Activated CD4-positive, alpha-beta T cell treated with anti-CD3 and anti-CD28 coated beads for 24 hours (primary cell): Measurements from ENCODE around the gene DPH1.
A peak's percentile ranks its signal among the peaks of the same experiment; 100 is the strongest.
"Not testable (repeated sequence)": the region's sequence is repeated elsewhere in the genome, so short reads cannot be mapped to it uniquely, and the experiment has no call there.

Source experiments
- DNase-seq, 2 donors: peaks; one replicate each; pipeline ENCODE4 v3.0.0-alpha.2; 2020; ENCODE audit warnings: low read depth in 2 of 2

The DPH1 gene

DNA sequence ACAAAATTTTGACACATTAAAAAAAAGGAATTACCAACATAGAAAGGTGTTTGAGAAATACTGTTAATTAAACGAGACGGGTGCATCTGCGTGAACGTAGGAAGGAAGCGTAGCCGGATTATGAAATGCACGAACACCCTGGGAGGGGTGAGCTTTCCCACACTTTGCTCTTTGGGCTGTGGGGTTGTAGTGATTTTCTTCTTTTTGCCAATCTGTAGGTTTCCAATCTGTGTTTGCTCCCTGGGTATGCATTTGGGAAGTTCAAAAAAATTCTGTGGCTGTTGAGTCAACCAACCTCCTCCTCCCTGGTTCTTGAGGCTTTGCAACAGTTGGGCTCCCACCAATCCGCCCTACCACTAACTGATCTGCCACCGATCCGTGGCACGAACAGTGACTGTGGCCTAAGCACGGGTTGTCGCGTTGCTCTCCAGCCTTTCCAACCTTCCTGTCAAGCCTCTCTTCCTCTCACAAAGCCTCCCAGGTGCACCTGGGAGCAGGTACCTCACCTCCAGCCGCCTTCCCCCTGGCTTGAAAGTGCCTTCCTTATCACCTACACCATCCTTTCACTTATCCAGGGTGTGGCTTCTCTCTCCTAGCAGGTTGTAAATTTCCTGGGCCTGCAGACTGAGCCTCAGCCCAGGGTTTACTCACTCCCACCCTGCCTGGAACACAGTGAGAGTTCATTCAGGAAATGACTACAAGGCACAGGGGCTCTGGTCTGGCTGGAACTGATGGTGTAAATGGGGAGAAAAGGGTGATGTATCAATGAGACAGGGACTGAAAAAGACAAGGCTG lies 21.4 kb upstream of the DPH1 start:
- no peak for DNase-seq

DNA sequence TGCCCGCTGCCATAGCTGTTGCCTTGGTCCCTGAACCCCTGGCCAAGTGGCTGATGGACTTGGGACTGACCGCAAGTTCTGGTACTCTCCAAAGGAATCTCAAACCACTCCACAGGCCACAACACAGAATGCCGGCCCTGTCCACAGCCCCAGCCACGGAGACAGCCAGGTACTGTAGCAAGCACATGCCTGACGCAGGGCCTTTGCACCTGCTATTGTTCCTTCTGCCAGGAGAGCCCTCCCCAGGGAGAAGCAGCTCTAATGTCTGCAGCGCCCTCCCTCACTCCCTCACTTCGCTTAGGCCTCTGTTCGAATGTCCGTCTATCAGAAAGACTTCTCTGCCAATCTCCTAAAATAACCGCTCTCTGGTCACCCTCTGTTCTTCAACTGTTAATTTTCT lies 20.2 kb upstream of the DPH1 start:
- DNase-seq = no peak

DNA sequence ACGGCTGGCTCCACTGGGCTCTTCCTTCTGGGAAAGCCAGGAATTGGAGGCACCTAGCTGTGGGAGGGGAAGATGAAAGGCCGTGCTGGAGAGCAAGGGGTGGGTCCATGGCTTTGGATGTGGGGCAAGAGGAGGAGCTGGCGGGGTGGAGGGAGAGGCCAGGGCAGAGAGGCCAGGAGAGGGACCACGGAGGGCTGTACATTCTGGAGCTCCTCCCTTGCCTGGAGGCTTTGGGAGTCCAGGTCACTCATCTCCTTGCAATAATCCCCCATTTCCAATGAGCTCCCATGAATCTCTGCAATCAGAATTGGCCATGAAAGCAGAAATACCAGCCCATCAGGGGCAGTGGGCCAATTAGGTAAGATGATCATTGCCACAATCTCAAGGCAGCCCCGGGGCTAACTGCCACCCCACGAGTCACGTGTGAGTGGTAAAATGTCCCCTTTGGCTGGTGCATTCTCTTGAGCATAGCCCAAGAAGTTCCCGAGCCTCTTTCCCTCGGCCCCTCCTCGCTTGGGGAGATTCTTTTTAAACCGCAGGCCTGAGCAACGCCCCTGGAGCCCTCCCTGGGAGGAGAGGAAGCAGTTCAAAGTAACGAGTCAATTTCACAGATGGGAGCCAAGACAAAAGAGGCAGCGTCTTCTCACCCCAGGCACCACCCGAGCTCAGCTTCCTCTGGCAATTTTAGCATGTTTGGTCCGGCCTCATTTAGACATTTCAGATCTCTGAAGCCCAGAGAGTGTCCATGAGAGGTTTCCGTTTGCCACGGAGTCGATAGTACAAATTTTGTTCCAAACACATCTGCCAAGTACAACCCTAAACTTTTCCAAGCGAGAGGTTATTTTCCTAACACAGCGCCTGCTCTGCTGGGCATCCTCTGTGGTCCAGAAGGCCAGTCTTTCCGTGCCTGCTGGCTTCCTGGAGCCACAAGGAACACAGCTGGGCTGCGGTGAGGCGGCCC lies 18.3 kb upstream of the DPH1 start:
- DNase-seq = no peak

DNA sequence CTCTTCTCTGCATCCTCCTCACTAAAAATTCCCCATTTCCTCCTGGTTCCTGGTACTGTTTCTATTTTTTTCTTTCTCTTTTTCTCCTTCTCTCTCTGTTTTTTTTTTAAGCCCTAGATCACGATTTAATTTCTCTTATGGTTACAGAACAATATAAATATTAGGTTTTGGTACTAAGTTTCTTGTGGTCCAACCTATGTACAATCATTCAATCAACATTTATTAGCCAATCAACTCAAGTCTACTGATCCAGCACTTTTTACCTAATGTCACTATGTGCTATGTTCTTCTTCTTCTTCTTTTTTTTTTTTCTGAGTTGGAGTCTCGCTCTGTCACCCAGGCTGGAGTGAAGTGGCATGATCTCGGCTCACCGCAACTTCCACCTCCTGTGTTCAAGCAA lies 17.5 kb upstream of the DPH1 start:
- no peak for DNase-seq

DNA sequence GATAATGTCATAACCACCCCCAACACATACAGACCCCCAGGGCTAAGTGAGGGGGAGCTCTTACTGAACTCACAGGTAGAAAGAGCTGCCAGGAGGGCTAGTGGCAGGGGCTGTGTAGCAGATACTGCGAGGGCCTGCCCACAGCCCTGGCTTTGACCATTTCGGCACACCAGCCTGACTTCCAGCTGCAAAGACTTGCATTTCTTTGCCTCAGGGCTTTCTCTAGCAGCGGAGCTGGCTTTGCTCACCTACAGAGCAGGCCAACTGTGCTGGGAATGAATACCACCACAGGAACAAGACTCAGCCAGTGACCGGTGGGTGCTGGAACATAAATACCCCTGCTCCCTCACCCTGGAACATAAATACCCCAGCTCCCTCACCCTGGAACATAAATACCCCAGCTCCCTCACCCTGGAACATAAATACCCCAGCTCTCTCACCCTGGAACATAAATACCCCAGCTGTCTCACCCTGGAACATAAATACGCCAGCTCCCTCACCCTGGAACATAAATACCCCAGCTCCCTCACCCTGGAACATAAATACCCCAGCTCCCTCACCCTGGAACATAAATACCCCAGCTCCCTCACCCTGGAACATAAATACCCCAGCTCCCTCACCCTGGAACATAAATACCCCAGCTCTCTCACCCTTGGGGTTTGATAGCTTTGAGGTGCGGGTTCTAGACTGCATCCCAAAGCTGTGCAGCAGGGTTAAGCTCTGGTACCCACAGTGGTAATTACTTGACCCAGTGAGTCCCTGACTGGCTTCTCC lies 16.5 kb upstream of the DPH1 start:
- DNase-seq = not testable (repeated sequence)

DNA sequence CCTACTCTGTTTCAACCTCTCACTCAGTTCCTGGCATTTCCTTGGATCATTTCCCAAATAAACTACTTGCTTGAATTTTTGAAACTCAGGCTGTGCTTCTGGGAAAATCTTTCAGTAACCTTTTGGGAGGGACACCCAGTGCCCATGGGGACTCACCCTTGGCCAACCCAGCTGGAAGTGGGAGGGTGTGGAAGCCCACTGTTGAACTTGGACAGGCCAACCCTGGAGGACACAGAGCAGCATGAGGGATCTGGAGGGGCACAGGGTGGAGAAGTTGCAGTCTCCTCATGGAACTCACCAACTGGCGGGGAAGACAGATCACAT lies 16.0 kb upstream of the DPH1 start:
- DNase-seq = no peak

DNA sequence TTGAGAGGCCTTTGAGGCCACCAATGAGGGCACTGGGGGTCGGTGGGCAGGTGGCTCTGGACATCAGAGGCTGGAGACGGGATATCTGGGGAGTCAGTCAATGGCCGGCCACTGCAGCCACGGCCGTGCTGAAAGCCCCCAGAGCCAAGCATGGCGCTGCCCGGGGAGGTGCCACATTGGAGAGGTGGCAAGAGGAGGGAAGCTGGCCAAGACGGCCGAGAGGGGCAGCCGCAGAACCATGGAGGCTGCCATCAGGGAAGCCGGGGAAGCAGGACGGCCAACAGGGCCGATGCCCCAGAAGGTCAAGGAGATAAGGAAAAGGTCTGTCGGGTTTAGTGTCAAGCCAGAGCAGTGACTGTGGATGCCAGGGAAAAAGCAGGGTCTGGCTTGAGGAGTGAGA lies 14.6 kb upstream of the DPH1 start:
- no peak for DNase-seq

DNA sequence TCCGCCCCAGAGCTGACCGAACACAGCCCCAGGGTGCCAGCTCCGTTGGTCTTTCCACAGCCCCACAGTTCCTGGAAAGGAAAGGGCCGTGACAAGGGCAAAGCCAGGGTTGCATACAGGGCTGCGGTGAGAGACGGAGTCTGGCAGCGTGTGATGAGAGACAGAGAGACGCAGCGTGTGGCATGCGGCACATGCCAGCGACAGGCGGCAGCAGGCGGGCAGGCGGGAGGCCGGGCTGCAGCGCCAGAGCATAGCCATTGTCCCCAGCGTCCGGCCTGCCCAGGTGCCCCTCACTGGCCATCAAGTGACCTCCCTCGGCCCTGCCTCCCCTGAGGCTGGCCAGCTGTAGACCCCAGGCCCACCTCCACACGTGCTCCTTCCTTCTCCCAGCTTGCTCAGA lies 13.5 kb upstream of the DPH1 start:
- DNase-seq = no peak

DNA sequence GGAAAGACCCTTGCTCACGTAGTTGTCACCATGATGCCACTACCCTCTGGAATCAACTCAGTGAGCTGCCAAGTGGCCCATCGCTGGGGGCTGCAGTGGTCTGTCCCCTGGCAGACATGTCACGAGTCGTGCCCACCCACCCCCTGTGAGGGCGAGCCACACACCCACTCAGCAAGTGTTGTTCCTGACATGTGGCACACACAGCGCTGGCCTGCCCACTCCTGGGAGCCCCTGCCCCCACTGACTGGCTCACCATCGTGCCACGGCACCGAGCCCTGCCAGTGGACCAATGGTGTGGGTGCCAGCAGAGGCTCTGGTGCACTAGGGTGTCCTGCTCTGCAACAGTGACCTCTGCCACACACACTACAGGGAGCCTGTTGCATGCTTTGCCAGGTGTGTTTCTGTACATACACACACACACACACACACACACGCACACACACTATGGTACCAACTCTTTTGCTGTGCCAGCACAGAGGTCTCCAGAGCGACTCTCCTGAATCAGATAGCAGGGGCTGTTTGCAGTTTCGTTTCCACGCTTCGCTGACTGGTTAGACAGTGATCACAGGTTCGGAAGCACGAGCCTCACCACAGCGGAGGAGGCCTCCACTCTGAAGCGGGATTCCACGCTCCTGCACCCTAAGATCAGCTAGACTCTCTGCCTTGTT lies 12.5 kb upstream of the DPH1 start:
- DNase-seq = no peak

DNA sequence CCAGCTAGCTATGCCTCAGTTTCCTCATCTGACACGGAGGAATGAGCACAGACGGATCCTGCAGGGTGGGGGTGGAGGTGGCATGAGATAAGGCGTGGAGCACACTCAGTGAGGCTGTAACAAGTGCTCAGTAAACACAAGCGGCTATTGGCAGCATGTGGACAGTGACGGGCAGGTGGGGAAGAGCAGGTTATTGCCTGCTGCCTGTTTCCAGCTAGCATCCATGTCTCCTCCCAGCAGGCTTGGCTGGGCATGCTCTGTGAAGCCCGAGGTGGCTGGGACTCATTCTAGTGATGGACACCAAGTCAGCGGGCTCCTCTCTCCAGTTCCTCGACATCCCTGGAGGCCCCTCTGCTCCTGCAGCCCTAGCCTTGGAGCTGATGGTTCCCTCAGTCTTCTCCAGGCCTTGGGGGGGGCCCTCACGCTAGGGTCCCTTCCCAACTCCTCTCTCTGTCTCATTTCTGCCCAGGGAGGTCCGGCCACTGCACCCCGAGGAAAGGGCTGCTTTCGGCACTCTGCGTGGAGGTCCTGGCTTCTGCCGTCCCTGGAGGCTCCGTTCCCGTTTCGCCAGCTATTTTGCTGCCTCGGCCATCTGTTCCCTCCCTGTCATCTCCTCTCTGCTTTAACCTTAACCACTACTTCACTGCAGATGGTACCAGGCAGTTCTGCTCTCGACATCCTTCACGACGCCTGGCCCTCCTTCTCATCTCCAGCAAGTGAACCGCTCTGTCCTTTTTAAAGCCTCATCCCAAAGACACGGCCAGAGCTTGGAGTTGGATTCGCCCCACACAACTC lies 11.0 kb upstream of the DPH1 start:
- DNase-seq = no peak

DNA sequence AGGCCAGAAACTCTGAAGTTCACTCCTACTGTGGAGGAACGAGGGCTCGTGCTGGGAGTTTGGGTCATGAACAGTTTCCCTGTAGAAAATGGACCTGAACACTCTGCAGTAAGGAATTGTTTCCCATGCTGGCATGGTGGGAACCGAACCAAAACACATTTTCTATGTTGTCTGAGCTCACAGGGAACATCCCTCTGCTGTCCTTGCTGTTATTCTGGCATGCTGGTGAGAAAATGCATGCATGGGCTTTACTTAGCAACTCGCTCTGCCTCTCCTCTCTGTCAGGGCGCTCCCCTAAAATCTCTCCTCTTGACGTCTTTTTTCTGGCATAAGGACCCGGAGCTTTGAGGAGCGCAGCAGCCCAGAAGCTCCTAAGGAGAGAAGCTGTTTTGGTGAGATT lies 10.2 kb upstream of the DPH1 start:
- DNase-seq = no peak

DNA sequence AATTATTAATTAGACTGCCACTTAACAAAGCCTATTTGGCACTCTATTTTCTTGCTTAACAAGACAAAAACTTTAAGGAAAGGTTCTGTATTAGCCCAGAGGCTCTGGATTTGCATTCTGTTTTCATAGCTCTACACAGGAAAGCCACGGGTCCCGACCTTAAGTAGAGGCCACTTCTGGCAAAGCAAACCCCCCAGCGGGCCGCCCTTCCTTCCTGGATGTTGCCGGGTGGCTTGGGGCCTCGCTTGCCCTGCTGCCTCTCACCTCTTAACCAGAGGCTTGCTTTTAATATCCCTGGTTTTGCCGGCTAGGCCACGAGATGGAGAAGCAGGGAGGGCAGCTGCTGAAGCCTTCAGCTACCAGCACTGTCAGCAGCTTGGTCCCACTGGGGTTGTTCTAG lies 9.2 kb upstream of the DPH1 start:
- DNase-seq = no peak

DNA sequence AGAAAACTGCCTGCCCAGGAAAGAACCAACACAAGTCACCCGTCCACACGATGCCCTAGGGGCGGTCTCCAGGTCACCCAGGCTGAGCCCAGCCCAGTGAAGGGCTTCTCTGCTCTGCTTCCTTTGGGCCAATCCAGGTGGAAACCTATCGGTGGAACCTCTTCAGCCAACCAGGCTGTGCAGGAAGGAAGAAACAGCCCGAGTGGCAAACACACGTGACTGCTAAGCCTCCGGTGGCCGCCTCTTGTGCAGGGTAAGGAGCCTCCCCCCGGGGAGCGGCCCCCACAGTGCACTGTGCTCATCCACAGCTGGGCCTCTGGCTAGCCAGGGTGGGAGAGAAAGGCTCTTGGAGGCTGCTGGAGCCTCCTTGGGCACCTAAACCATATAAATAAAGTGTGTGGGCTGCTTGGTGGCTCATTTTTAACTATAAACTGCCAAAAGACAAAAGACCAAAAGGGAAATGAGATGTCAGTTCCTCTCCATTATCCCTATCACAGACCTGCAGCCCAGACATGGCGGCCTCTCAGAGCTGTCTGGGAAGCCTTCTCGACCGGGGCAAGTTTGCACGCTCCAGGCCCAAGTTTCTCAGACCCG lies 7.2 kb upstream of the DPH1 start:
- DNase-seq = no peak

DNA sequence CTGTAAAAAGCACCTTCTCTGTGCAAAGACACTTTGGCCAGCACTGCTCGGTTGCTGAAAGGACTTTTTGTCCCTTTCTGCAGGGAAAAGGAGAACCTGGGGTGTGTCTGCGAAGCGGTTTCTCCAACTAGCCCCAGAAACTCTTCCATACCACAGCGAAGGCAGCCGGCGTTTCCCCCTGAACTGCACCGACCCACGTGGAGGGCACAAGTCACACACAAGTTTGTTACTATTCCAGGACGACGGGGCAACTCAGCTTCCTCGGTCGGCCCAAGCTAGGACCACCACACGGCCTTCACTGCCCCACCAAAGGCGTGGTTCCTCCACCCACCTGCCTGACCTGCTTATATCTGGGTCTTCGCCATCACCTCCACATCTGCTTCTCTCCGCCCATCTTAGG lies 6.7 kb upstream of the DPH1 start:
- no peak for DNase-seq

DNA sequence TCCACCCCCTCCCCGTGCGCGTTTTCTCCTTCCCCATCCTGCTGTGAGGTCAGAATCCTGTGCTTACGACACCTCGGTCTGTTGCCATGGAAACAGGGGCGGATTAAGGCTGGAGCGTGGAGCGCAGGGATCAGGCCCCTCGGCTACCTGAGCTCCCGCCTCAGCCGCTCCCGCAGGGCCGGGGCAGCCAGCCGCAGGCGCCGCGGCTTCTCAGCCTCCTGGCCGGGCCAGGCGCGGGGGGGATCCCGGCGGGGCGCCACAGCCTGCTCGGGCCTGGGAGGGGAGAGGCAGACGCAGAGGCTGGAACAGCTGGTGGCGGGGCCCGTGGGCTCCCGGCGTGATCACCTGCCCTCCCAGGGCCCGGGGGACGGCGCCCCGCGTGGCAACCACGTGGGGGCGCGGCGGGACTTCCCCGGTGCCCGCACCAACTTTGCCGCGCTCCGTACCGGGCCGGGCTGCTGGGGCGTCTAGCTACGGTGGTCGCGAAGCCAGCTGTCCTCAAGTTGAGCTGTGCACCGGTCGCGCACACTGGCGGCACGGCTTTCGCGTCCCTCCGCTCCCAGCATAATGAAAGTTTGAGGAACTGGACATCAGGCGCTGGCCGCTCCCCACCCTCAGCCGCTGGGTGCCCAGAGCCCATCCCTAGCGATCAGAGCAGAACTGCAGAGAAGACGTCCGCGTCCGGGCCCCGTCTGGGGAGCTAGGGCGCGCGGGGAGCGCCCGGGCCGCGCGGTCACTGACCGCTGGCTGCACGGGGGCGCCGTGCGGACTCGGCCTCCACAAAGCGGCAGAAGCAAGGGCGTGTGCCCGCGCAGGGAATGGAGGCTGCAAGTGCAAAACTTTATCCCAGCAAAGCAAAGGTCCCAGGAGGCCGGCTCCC lies 6.0 kb upstream of the DPH1 start:
- no peak for DNase-seq

DNA sequence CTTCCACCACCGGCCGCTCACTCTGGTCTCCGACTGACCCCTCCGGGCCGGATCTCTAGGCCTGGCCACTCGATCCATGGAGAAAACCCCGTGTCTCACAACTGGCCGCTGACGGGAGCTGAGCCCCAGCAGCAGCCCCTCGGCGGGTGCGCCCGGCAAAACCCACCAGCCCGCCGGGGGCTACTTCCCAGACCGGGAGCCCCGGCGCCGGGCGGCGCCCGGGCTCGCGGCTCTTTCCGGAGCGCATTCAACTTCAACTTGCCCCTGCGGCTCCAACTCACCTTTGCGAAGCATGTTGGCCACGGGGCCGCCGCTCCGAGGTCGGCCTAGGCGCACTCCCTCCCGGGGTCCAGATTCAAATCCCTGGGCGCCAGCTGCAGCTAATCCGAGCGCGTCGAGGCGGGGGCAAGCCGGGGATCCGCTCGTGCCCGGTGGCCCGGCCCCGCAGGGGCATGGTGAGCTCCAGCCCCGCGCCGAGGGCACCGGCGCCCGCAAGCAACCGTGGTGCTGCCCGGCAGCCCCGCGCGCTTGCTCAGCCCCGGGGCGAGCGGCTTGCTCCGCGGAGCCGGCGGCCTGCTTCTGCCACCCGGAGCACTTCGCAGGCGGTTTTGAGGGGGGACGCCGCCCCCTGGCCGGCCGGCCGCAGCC lies 5.3 kb upstream of the DPH1 start:
- no peak for DNase-seq

DNA sequence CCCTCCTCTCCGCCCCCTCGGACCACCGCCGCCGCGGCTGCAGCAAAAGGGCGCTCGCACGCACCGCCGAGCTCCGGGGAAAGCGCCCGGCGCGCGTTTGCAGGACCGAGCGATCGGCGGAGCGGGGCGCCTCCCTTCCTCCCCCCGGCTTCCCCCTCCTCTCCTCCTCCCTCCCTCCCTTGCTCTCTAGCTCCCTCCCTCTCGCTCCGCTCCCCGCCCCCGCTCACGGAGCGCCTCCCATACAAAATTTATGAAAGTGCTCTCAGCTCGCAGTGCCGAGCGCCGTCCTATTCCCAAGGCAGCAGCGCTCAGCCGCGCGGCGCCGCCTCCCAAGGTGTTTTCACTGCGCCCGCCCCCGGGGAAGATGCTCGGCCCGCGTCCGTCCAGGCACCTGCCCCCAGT lies 4.7 kb upstream of the DPH1 start, which contains the start of gene RTN4RL1:
Gene RTN4RL1, minus strand, starts transcription at position 115 of the 402 bp plus-strand sequence. CDS start 469 bp downstream, outside the sequence.
- DNase-seq = peak; percentile 43 to 56

DNA sequence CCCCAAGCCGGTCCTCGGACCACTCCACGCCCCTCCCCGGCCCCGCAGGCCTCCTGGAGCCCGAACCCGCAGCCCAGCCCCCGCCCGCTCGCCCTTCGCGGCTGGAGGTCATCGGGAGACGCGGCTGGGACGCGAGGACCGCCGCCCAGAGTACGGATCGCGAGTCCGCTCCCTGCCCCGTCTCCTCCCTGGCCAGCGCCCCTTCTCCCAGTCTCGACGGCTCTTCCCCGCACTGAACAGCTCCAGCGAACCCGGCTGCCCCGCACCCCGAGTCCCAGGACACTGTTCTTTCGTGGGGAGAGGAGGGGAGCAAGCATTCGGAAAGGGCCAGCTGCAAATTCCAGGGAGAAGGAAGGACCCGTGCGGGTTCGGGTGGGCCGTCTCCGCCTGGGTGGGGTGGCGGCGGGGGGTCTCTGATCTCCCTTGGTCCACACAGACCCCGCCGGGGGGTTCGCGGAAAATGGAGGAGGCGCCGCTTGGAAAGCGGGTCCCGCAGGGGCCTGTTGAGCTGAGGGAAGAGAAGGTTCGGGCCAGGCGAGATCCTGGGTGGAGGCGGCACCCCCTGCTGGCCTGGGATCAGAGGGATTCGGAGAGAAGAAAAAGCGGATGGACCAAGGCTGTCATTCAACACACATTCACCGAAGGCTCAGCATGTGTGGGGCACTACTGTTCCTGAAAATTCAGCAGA lies 4.2 kb upstream of the DPH1 start:
- DNase-seq = no peak
